Sigmoid colon (tissue), 4 donors: Measurements from ENCODE around the gene KAT8.

Source experiments
- CTCF ChIP-seq, 4 experiments: fragments of 450-650 bp in 3 of 4; fragments of 200-600 bp in 1 of 4; IDR thresholded peaks; one replicate each; pipeline ENCODE4 v1.5.1; 2016 to 2019; ENCODE audit warnings: antibody characterized with exemption in 4 of 4, mild to moderate bottlenecking in 3 of 4, moderate library complexity in 2 of 4
- EP300 ChIP-seq, 4 donors: sonication (generic); formaldehyde crosslinking; IDR thresholded peaks; one replicate each; pipeline ENCODE4 v1.6.1; 2017; ENCODE audit warnings: antibody characterized with exemption in 4 of 4
- POLR2A ChIP-seq, 2 donors: fragments of 450-650 bp; IDR thresholded peaks; one replicate each; pipeline ENCODE4 v1.6.1; 2016; ENCODE audit warnings: antibody characterized with exemption in 2 of 2, mild to moderate bottlenecking in 2 of 2, moderate library complexity in 2 of 2
- POLR2AphosphoS5 ChIP-seq, 4 donors: sonication (generic); formaldehyde crosslinking; IDR thresholded peaks; one replicate each; pipeline ENCODE4 v1.6.1; 2017; ENCODE audit warnings: antibody characterized with exemption in 4 of 4

- TF ChIP-seq CTCF (IDR thresholded peaks at IDR 0.05) (no peak), POLR2A (IDR thresholded peaks at IDR 0.05) (peak in 1 of 2 donors; percentile 23), EP300 (IDR thresholded peaks at IDR 0.05) (no peak), POLR2AphosphoS5 (IDR thresholded peaks at IDR 0.05) (peak; percentile 74 to 92 (median 82))
These were observed 22.9 kb upstream of the KAT8 start, which contains the start of gene VKORC1 for GRCh38 chr16:31094424-31095120.
